A549 (cell line): Measurements from ENCODE around the gene PREX1. TPM values are rescaled to one million over a fixed set of nuclear protein-coding genes. Genes with fewer than 3 reads are reported as not detected.

ENCODE experiments used
- ATAC-seq, 2 experiments: fragments of 200-7000 bp in 1 of 2; fragments of >200 bp in 1 of 2; cut with Nextera tagmentation in 1 of 2; cut with Tn5 transposase in 1 of 2; 3 replicates each; pipeline versions ENCODE4 v1.8.0 to v1.9.1; 2018 to 2020; ENCODE audit warnings: mild to moderate bottlenecking in 1 of 2, moderate library complexity in 1 of 2
- CTCF ChIA-PET: fragments of 300-600 bp; sonication (Branson Sonifier 250); formaldehyde crosslinking; extraction: SDS; loops from one replicate; lab custom pipeline; 2021; ENCODE audit warnings: antibody characterized with exemption, inconsistent platforms; lab: Yijun Ruan, JAX
- POLR2A ChIA-PET: fragments of 350-600 bp; formaldehyde crosslinking; extraction: SDS; loops from one replicate; lab custom pipeline; 2021; ENCODE audit warnings: antibody characterized with exemption, inconsistent platforms; lab: Yijun Ruan, JAX
- DNase-seq, 2 experiments: peaks; one replicate each; pipeline versions ENCODE4 v3.0.0 to v3.0.0-alpha.2; 2011 to 2016; ENCODE audit warnings: low read depth in 1 of 2, low spot score in 1 of 2
- FAIRE-seq: peaks from 2 replicates; lab custom pipeline; 2011; peaks lifted over from hg19 to GRCh38; lab: Jason Lieb, UNC
- H3K27ac ChIP-seq, 2 experiments: fragments of >200 bp; sonication (Bioruptor Twin); formaldehyde crosslinking; 3 replicates each; pipeline ENCODE4 v1.5.1; 2016 to 2017
- H3K4me1 ChIP-seq: fragments of >200 bp; sonication (Bioruptor Twin); formaldehyde crosslinking; 3 replicates; pipeline ENCODE4 v1.6.1; 2016
- H3K4me2 ChIP-seq: fragments of >200 bp; sonication (Bioruptor Twin); formaldehyde crosslinking; 3 replicates; pipeline ENCODE4 v1.6.1; 2016
- H3K4me3 ChIP-seq: fragments of >200 bp; sonication (Bioruptor Twin); formaldehyde crosslinking; 3 replicates; pipeline ENCODE4 v1.5.1; 2016
- H3K9me3 ChIP-seq: fragments of >200 bp; sonication (Bioruptor Twin); formaldehyde crosslinking; 3 replicates; pipeline ENCODE4 v1.6.1; 2016
- ATOH8 ChIP-seq: fragments of 250-450 bp; sonication (Bioruptor Pico); IDR thresholded peaks from 2 replicates; pipeline ENCODE4 v1.5.0; 2020; ENCODE audit warnings: low read depth, mild to moderate bottlenecking, moderate library complexity
- BHLHE40 ChIP-seq: IDR thresholded peaks from 2 replicates; pipeline ENCODE4 v1.6.1; 2012; ENCODE audit warnings: low read depth, low read length, inconsistent platforms
- CEBPB ChIP-seq, 2 experiments: fragments of >200 bp in 1 of 2; sonication (Bioruptor Twin) in 1 of 2; formaldehyde crosslinking in 1 of 2; IDR thresholded peaks; 2 replicates each; pipeline ENCODE4 v1.6.1; 2012 to 2016
- EHF ChIP-seq: fragments of 250-450 bp; sonication (Bioruptor Pico); IDR thresholded peaks from 2 replicates; pipeline ENCODE4 v1.5.0; 2020; ENCODE audit warnings: mild to moderate bottlenecking
- EHMT2 ChIP-seq: fragments of 200-600 bp; sonication (generic); IDR thresholded peaks from 2 replicates; pipeline ENCODE4 v1.6.1; 2016; ENCODE audit warnings: antibody characterized with exemption, low read depth, mild to moderate bottlenecking, moderate library complexity
- EP300 ChIP-seq, 2 experiments: fragments of >200 bp; sonication (Bioruptor Twin); formaldehyde crosslinking; IDR thresholded peaks; 2 replicates in 1 of 2; 3 replicates in 1 of 2; pipeline ENCODE4 v1.6.1; 2016 to 2017
- FOSL2 ChIP-seq, 2 experiments: fragments of 450-650 bp in 1 of 2; fragments of >200 bp in 1 of 2; sonication (Bioruptor Twin) in 1 of 2; formaldehyde crosslinking; IDR thresholded peaks; 2 replicates each; pipeline versions ENCODE4 v1.5.0 to v1.6.1; 2016 to 2020; ENCODE audit warnings: mild to moderate bottlenecking in 1 of 2, moderate library complexity in 1 of 2
- GATA3 ChIP-seq: IDR thresholded peaks from 2 replicates; pipeline ENCODE4 v1.6.1; 2012; ENCODE audit warnings: borderline replicate concordance
- HDAC2 ChIP-seq: fragments of 200-600 bp; sonication (generic); IDR thresholded peaks from 2 replicates; pipeline ENCODE4 v1.6.1; 2016
- HES2 ChIP-seq: fragments of >200 bp; sonication (Bioruptor Twin); formaldehyde crosslinking; IDR thresholded peaks from 2 replicates; pipeline ENCODE4 v1.6.1; 2016
- HOXA7 ChIP-seq: fragments of 250-450 bp; sonication (Bioruptor Pico); IDR thresholded peaks from 2 replicates; pipeline ENCODE4 v1.5.0; 2020; ENCODE audit warnings: mild to moderate bottlenecking, moderate library complexity
- JUN ChIP-seq, 2 experiments: fragments of >200 bp; sonication (Bioruptor Twin); formaldehyde crosslinking; IDR thresholded peaks; 2 replicates in 1 of 2; 3 replicates in 1 of 2; pipeline ENCODE4 v1.6.1; 2016 to 2017
- JUNB ChIP-seq: fragments of >200 bp; sonication (Bioruptor Twin); formaldehyde crosslinking; IDR thresholded peaks from 2 replicates; pipeline ENCODE4 v1.6.1; 2016
- KDM5A ChIP-seq: fragments of 200-600 bp; sonication (generic); IDR thresholded peaks from 2 replicates; pipeline ENCODE4 v1.6.1; 2016; ENCODE audit warnings: antibody characterized with exemption, mild to moderate bottlenecking
- MAX ChIP-seq: IDR thresholded peaks from 2 replicates; pipeline ENCODE4 v1.6.1; 2012
- MYC ChIP-seq: IDR thresholded peaks from 2 replicates; pipeline ENCODE4 v1.6.1; 2012; ENCODE audit warnings: mild to moderate bottlenecking, inconsistent platforms, low read length, improper control_type of control experiment, borderline replicate concordance
- NFE2L2 ChIP-seq: fragments of 150-350 bp; conservative IDR thresholded peaks from 2 replicates; pipeline ENCODE4 v1.6.1; 2014; ENCODE audit warnings: low read length
- NR3C1 ChIP-seq: fragments of >200 bp; sonication (Bioruptor Twin); formaldehyde crosslinking; IDR thresholded peaks from 3 replicates; pipeline ENCODE4 v1.6.1; 2017
- PBX3 ChIP-seq: IDR thresholded peaks from 2 replicates; pipeline ENCODE4 v1.6.1; 2012
- PHF8 ChIP-seq: fragments of 200-600 bp; sonication (generic); IDR thresholded peaks from 2 replicates; pipeline ENCODE4 v1.6.1; 2016; ENCODE audit warnings: low read depth, mild to moderate bottlenecking, antibody characterized with exemption, moderate library complexity, borderline replicate concordance
- RAD21 ChIP-seq, 2 experiments: fragments of >200 bp in 1 of 2; sonication (Bioruptor Twin) in 1 of 2; formaldehyde crosslinking in 1 of 2; IDR thresholded peaks in 1 of 2; conservative IDR thresholded peaks in 1 of 2; 2 replicates in 1 of 2; 3 replicates in 1 of 2; pipeline ENCODE4 v1.6.1; 2012 to 2018; ENCODE audit warnings: inconsistent platforms in 1 of 2
- REST ChIP-seq: fragments of 200-600 bp; sonication (generic); IDR thresholded peaks from 2 replicates; pipeline ENCODE4 v1.6.1; 2016; ENCODE audit warnings: antibody characterized with exemption, mild to moderate bottlenecking, moderate library complexity
- RNF2 ChIP-seq: fragments of 200-600 bp; sonication (generic); IDR thresholded peaks from 2 replicates; pipeline ENCODE4 v1.6.1; 2016; ENCODE audit warnings: low read depth, mild to moderate bottlenecking, antibody characterized with exemption, moderate library complexity, borderline replicate concordance
- SREBF2 ChIP-seq: fragments of 450-650 bp; IDR thresholded peaks from 2 replicates; pipeline ENCODE4 v1.6.1; 2014; ENCODE audit warnings: mild to moderate bottlenecking, moderate library complexity
- USF2 ChIP-seq: fragments of 450-650 bp; IDR thresholded peaks from 2 replicates; pipeline ENCODE4 v1.6.1; 2014; ENCODE audit warnings: antibody characterized with exemption
- WGBS: methylation state at CpG from one replicate; pipeline ENCODE4 v1.1.6; 2017; ENCODE audit errors: missing lambda C conversion rate; 5-methylcytosine and 5-hydroxymethylcytosine counted together
- polyA plus RNA-seq, 4 experiments: library from polyadenylated mRNA; depleted of rRNA in 3 of 4; stranded (reverse); fragments of >200 nt; fragmentation: RNase III in 1 of 4; extraction: RNeasy Plus Mini Kit Qiagen cat#74134 plus additional on column Dnase treatment in 1 of 4; gene quantifications; 2 replicates in 3 of 4; 3 replicates in 1 of 4; pipeline ENCODE4 v1.2.3, GENCODE V29; 2011 to 2017

The PREX1 gene
- polyA plus RNA-seq, 2 of the 4 experiments (the other 2 are of a cell fraction): 3.6 to 4.2 TPM

GRCh38 chr20:48738094-48738398, 89.8 kb downstream of the PREX1 start:
- ChIA-PET POLR2A (no interaction called here), CTCF (interaction anchor here (1.5 to 4.1 kb wide), 2 partner anchors 11 to 81 kb away, joined by 6 to 17 read pairs; no protein-coding TSS in a partner anchor)
- FAIRE-seq (no peak), DNase-seq (no peak), ATAC-seq (no peak)
- Histone ChIP-seq H3K4me2 (no peak overlapping the region), H3K4me3 (no peak overlapping the region), H3K27ac (no peak overlapping the region), H3K9me3 (no peaks in the 10 kb centered on the region), H3K4me1 (peaks cover 2% of the 10 kb centered on the region; the same call in 2 of the 3 replicates)
- WGBS: 59% methylated on average over 3 of the region's 3 CpGs
- TF ChIP-seq JUNB: no peak
- TF ChIP-seq HES2: no peak
- TF ChIP-seq MAX: no peak
- no peak for TF ChIP-seq HDAC2
- no peak for TF ChIP-seq PHF8
- no peak for TF ChIP-seq GATA3
- TF ChIP-seq JUN (IDR thresholded peaks at IDR 0.05): no peak
- TF ChIP-seq NFE2L2: no peak
- no peak for TF ChIP-seq NR3C1
- TF ChIP-seq USF2: no peak

- no peak for ATAC-seq
- POLR2A ChIA-PET: no interaction called here
- Histone ChIP-seq H3K4me2 (no peak overlapping the region), H3K4me3 (no peak overlapping the region), H3K9me3 (no peaks in the 10 kb centered on the region), H3K4me1 (peaks cover 5% of the 10 kb centered on the region), H3K27ac (no peak overlapping the region)
- no peak for TF ChIP-seq EHMT2
- TF ChIP-seq CEBPB (IDR thresholded peaks at IDR 0.05): no peak
- no peak for TF ChIP-seq HES2
- no peak for TF ChIP-seq FOSL2 (IDR thresholded peaks at IDR 0.05)
- TF ChIP-seq FOSL2 (CRISPR knock-in tag; IDR thresholded peaks at IDR 0.05): no peak
- TF ChIP-seq RNF2: no peak
- TF ChIP-seq EHF (CRISPR knock-in tag): no peak
- no peak for TF ChIP-seq KDM5A
- no peak for TF ChIP-seq MYC
- no peak for TF ChIP-seq JUN (IDR thresholded peaks at IDR 0.05)
- TF ChIP-seq RAD21 (conservative IDR thresholded peaks at IDR 0.05 in 1 of 2, IDR thresholded peaks at IDR 0.05 in 1 of 2): no peak
- no peak for TF ChIP-seq ATOH8 (CRISPR knock-in tag)
- 88% methylated on average over 8 of the region's 8 CpGs for WGBS
- FAIRE-seq: no peak
- no peak for DNase-seq
- CTCF ChIA-PET: interaction anchor here (1.5 to 4.1 kb wide), 2 partner anchors 11 to 80 kb away, joined by 6 to 17 read pairs; no protein-coding TSS in a partner anchor
Observed at GRCh38 chr20:48737434-48738093, 90.2 kb downstream of the PREX1 start.

- DNase-seq (no peak), FAIRE-seq (no peak), ATAC-seq (no peak)
- CTCF ChIA-PET: no interaction called here
- 50% methylated on average over 2 of the region's 2 CpGs for WGBS
- H3K4me2 ChIP-seq: no peak overlapping the region
- no peaks in the 10 kb centered on the region for H3K9me3 ChIP-seq
- POLR2A ChIA-PET: no interaction called here
- no peak overlapping the region for H3K4me3 ChIP-seq
- peaks cover 5% of the 10 kb centered on the region for H3K4me1 ChIP-seq
- H3K27ac ChIP-seq: no peak overlapping the region
- no peak for TF ChIP-seq RAD21 (conservative IDR thresholded peaks at IDR 0.05 in 1 of 2, IDR thresholded peaks at IDR 0.05 in 1 of 2)
- TF ChIP-seq KDM5A: no peak
- TF ChIP-seq BHLHE40: no peak
- no peak for TF ChIP-seq EP300 (IDR thresholded peaks at IDR 0.05)
- no peak for TF ChIP-seq HOXA7 (CRISPR knock-in tag)
- no peak for TF ChIP-seq RNF2
- no peak for TF ChIP-seq REST
- TF ChIP-seq EHF (CRISPR knock-in tag): no peak
- TF ChIP-seq PHF8: no peak
- TF ChIP-seq SREBF2: no peak
- TF ChIP-seq PBX3: no peak
- TF ChIP-seq ATOH8 (CRISPR knock-in tag): no peak
- TF ChIP-seq EHMT2: no peak
Observed at GRCh38 chr20:48736636-48737035, 91.2 kb downstream of the PREX1 start.
